Activated CD4-positive, alpha-beta T cell treated with anti-CD3 and anti-CD28 coated beads, Interleukin-2, Interleukin-4, amounts not matched to agents 100 ng/mL and 50 ng/mL, durations not matched to agents 16 hours and 8 hours (primary cell): ENCODE results near the gene CYCS.
"Not testable (repeated sequence)": the region's sequence is repeated elsewhere in the genome, so short reads cannot be mapped to it uniquely, and the experiment has no call there.

Experiments used
- DNase-seq: peaks from one replicate; pipeline ENCODE4 v3.0.0-alpha.2; 2020; ENCODE audit warnings: low spot score

The CYCS gene

DNA sequence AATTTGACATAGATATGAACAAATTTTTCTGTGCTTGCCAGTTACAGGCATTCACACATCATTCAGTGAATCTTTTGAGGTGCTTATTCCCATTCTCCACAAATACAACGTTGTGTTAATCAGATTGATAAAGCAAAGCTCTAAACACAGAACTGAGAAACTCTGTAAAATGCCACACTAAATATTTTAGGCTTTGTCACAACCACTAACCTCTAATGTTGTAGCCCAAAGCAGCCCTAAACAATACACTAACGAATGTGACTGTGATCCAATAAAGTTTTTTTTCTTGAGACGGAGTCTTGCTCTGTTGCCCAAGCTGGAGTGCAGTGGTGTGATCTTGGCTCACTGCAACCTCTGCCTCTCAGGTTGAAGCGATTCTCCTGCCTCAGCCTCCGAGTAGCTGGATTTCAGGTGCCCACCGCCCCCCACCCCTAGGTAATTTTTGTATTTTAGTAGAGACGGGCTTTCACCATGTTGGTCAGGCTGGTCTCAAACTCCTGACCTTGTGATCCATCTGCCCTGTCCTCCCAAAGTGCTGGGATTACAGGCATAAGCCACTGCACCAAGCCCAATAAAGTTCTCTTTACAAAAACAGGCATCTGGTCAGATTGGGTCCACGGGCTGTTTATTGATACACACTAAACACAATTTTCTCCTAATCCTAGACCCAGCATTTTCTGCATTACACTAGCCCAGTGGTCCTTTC, 6.9 kb downstream of the CYCS start:
- no peak for DNase-seq

- peak; percentile 44 for DNase-seq
These were observed 7.6 kb downstream of the CYCS start for GRCh38 chr7:25117226-25118047.

GRCh38 chr7:25116621-25117020, 8.4 kb downstream of the CYCS start:
- DNase-seq: no peak

GRCh38 chr7:25110514-25110913, 14.5 kb downstream of the CYCS start:
- DNase-seq: not testable (repeated sequence)

DNA sequence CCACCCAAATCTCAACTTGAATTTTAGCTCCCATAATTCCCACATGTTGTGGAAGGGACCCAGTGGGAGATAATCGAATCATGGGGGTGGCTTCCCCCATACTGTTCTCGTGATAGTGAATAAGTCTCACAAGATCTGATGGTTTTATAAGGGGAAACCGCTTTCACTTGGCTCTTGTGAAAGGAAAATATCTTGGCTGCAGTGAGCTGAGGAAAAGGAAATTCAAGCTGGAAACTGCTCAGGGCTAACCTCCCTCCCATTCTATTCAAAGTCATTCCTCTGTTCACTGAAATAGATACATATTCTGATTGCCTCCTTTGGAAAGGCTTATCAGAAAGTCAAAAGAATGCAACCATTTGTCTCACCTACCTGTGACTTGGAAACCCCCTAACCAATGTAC, 15.8 kb downstream of the CYCS start:
- DNase-seq: no peak

DNA sequence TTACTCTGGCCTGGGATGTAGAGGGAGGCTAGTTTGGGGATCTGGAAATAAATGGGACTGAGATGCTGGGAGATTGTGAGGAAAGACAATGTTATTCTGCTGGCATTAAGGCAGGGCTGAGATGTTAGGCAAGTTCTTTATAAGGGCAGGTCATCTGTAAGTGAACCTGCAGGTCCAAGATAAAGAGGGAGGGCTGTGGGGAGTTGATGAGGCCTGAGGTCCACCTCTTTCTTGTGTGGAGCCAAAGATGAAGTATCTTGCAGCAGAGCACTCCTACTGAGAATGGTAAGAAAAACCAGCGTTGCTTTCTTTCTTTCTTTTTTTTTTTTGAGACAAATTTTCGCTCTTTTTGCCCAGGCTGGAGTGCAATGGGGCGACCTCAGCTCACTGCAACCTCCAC, 19.1 kb downstream of the CYCS start:
- DNase-seq: no peak

DNA sequence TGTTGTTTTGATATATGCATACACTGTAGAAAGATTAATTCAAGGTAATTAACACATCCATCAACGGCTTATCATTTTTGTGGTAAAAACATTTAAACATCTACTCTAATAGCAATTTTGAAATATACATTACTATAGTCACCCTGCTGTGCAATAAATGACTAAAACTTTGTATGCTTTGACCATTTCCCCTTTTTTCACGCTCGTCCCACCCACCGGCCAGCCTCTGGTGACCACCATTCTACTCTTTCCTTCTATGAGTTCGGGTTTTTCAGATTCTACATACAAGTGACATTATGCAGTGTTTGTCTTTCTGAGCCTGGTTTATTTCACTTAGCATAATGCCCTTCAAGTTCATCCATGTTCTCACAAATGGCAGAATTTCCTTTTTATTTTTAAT, 21.3 kb downstream of the CYCS start:
- DNase-seq: no peak

DNA sequence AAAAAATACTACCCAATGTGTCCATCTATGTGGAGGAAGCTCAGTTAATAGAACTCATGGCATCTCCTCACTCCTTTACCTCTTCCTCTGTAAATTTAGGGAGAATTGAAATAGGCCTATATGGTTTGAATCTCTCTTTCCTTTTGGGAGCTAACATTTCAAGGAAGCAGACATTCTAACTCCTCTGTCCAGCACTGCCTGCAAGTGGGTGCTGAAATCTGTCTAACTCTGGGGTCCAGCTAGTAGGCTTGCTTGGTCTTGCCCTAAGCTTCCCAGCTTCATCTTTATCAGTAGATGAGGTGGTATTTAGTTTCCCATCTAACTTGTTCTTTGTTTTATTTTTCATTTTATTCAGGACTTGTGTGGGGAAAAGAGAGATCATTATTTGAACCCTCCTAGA, 23.2 kb downstream of the CYCS start:
- no peak for DNase-seq

GRCh38 chr7:25098096-25099046, 26.7 kb downstream of the CYCS start:
- peak; percentile 69 for DNase-seq

DNA sequence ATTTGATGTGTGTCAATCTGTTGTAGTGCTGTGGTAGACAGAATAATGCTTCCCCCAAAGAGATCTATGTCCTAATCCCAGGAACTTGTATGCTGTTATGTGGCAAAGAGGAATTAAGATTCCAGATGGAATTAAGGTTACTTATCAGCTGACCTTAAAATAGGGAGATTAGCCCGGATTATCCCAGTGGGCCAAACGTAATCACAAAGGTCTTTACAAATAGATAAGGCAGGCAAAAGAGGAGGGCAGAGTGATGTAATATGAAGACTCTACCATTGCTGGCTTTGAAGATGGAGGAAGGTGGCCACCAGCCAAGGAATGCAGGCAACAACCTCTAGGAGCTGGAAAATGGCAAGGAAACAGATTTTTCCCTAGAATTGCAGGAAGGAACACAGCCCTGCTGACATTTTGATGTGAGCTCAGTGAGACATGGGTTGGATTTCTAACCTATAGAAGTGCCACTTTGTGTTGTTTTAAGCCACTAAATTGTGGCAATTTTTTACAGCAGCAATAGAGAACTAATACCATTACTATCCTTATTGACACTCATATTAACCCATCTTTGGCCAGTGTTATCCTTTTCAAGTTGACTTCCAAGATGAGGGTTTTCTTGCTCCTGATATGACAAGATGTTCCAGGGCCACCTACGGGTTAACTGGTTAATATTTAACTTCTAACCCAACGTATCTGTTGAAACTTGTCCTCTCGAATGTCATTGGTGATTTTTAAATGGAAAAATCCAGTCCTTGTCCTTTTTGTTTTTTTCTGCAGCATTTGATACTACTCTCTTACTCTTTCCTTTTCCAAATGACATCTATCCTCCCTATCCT, 29.3 kb downstream of the CYCS start:
- no peak for DNase-seq

GRCh38 chr7:25093268-25093826, 31.7 kb downstream of the CYCS start:
- DNase-seq: peak; percentile 79

GRCh38 chr7:25091779-25092178, 33.3 kb downstream of the CYCS start:
- no peak for DNase-seq

GRCh38 chr7:25091176-25091575, 33.9 kb downstream of the CYCS start:
- DNase-seq: no peak

DNA sequence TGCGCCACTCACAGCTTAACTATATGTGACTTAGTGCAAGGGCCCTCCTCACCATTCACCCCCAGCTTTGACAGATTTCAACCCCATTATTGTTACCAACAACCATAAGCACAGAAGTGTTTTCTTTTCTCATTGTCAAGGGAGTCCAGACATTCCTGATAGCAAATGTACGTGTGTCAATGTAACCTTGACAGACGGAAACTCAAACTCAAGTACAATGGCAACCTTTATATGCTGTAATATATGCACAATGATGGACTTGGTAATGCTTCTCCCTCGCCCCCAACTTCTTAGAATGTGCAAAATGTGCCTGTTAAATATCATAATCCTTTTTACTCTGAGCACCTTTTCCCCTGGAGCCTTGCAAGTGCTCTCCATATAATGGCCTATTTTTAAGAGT, 34.7 kb downstream of the CYCS start:
- DNase-seq: no peak

GRCh38 chr7:25087855-25088254, 37.2 kb downstream of the CYCS start:
- DNase-seq: no peak

DNA sequence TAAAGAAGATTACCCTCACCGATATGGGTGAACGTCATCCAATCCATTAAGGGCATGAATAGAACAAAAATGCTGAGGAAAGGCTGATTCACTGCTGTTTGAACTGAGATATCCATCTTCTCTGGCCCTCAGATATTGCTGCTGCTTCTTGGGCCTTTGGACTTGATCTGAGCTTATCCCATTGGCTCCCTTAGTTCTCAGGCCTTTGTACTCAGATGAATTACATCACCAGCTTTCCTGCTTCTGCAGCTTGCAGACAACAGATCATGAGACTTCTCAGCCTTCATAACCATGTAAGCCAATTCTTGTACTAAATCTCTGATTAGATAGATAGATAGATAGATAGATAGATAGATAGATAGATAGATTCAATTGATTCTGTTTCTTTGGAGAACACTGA, 40.2 kb downstream of the CYCS start:
- no peak for DNase-seq

DNA sequence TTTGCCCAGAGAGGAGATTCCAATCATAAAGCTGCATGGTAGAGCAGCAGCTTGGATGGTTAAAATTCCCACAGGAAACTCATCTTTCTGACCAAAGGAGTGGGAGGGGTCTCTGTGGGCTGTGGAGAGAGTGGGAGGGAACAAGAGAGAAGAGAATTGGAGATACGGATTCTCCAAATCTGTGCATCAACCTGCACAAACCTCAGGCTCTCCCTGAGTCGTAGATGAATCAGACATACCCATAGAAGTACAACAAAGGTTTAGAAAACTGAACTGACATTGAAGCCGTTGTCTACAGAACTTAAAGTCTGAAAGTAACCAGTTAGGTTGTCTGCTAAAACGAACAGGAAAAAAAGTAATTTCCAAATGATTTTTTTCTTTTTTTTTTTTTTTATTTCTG, 41.9 kb downstream of the CYCS start:
- no peak for DNase-seq

DNA sequence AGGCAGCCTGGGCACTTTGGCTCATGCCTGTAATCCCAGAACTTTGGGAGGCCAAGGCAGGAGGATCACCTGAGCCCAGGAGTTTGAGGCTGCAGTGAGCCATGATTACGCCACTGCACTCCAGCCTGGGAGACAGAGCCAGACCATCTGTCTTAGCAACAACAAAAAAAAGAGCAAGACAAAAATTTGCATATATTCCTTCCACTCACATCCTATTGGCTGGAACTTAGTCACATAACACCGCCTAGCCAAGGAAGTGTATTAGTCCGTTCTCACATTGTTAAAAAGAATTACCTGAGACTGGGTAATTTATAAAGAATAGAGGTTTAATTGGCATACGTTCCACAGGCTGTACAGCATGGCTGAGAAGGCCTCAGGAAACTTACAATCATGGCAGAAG, 43.0 kb downstream of the CYCS start:
- not testable (repeated sequence) for DNase-seq

DNA sequence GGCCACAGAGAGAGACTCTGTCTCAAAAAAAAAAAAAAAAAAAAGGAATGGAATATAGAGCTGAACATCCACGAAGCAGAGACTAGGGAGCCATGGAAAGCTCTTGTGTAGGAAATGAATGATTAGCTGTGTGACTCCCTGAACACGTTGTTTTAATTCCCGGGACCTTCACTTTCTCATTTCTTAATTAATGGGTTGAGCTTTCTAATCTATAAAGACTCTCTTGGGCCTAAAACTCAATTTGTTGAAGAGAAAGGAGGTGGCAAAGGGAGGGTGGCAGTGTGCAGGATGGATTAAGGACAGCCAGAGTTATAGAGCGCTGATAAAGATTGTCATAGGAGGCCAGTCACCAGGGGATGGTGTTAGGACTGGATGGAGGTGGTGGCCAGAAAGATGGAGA, 48.0 kb downstream of the CYCS start:
- no peak for DNase-seq

GRCh38 chr7:25075459-25075858, 49.6 kb downstream of the CYCS start:
- peak; percentile 10 for DNase-seq

DNA sequence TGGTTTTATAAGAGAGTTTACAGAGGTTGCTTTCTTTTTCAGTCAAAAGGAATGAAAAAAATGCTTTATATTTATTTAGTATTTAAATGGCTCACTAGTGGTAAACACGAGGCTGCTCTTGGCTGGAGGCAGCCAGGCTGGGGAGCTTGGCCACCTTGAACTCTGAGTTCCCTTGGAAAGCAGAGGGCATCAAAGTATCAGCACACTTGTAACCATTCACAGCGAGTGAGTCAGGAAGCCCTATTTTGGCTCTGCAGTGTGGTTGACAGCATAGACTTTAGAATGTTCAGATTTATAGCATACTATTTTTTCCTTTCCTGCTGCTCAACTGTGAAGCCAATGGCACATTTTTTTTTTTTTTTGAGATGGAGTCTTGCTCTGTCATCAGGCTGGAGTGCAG, 51.6 kb downstream of the CYCS start:
- no peak for DNase-seq
